ENCODE data around the gene RAP1A.

The RAP1A gene

GRCh38 chr1:111619635-111620440 is at the start of gene RAP1A:
Gene RAP1A (plus strand): TSS chr1:111619789. CDS start chr1:111691361, 71,572 bp downstream.
- peak; percentile 91 for ATAC-seq
- peaks cover 36% of the 10 kb centered on the region for H3K36me3 Mint-ChIP-seq
- peaks cover 72% of the 10 kb centered on the region for H3K4me1 Mint-ChIP-seq
- H3K9me3 Mint-ChIP-seq = no peaks in the 10 kb centered on the region
- H3K4me3 Mint-ChIP-seq = peak within 1 kb of the TSS; percentile 98
- H3K27ac Mint-ChIP-seq = peak within 1 kb of the TSS; percentile 79
- H3K27me3 Mint-ChIP-seq = no peaks in the 10 kb centered on the region

DNA sequence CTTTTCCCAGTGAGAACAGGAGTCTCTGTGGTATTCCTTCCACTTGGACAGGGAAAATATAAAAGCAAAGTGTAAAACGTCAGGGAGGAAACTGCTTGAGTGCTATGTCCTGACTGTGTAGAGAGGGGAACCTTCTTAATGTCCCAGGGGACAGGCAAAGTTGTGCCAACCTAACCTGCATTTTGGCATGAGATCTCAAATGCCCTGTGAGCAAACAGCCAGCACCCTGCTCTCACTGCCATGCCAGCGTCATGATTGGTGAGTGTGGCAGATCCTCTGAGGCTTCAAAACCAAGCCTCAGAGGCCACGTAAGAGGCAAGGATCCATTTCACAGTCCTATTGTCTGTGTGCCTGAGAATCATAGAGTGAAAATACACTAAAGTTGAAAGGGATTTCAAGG is 49.7 kb upstream of the RAP1A start:
- no peak overlapping the region for H3K4me3 Mint-ChIP-seq
- no peaks in the 10 kb centered on the region for H3K36me3 Mint-ChIP-seq
- no peaks in the 10 kb centered on the region for H3K27me3 Mint-ChIP-seq
- H3K27ac Mint-ChIP-seq = peak overlapping the region; percentile 75
- ATAC-seq = peak; percentile 64
- no peaks in the 10 kb centered on the region for H3K9me3 Mint-ChIP-seq
- H3K4me1 Mint-ChIP-seq = peaks cover 28% of the 10 kb centered on the region

GRCh38 chr1:111570781-111571181 is 48.8 kb upstream of the RAP1A start:
- no peaks in the 10 kb centered on the region for H3K27me3 Mint-ChIP-seq
- no peaks in the 10 kb centered on the region for H3K9me3 Mint-ChIP-seq
- H3K4me1 Mint-ChIP-seq = peaks cover 28% of the 10 kb centered on the region
- H3K36me3 Mint-ChIP-seq = no peaks in the 10 kb centered on the region
- peak overlapping the region; percentile 75 for H3K27ac Mint-ChIP-seq
- no peak overlapping the region for H3K4me3 Mint-ChIP-seq
- peak; percentile 66 for ATAC-seq

GRCh38 chr1:111571239-111571638 is 48.4 kb upstream of the RAP1A start:
- Mint-ChIP-seq H3K4me3 (no peak overlapping the region), H3K27ac (peak overlapping the region; percentile 75), H3K27me3 (no peaks in the 10 kb centered on the region), H3K9me3 (no peaks in the 10 kb centered on the region), H3K36me3 (no peaks in the 10 kb centered on the region), H3K4me1 (peaks cover 28% of the 10 kb centered on the region)
- no peak for ATAC-seq

DNA sequence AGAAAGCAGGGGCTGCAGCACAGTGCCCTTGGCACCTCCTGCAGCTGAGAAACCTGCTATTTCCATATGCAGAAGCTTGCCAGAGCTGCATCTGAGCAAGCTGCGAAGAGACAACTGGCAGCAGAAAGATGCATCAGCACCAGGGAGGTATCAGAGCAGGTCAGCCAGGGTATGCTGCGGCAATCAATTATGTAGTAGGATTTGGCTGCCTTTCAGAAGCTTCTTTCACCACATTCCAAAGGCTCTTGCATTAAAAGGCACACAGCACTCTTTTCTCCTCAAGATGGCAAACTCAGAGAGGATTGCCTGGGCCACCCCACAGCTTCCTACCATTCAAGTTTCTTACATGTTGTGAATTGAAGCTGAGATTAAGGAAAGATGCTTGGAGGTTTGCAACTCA is 47.6 kb upstream of the RAP1A start:
- no peak for ATAC-seq
- H3K27me3 Mint-ChIP-seq = no peaks in the 10 kb centered on the region
- peaks cover 28% of the 10 kb centered on the region for H3K4me1 Mint-ChIP-seq
- no peak overlapping the region for H3K4me3 Mint-ChIP-seq
- H3K9me3 Mint-ChIP-seq = no peaks in the 10 kb centered on the region
- H3K36me3 Mint-ChIP-seq = no peaks in the 10 kb centered on the region
- no peak overlapping the region for H3K27ac Mint-ChIP-seq

DNA sequence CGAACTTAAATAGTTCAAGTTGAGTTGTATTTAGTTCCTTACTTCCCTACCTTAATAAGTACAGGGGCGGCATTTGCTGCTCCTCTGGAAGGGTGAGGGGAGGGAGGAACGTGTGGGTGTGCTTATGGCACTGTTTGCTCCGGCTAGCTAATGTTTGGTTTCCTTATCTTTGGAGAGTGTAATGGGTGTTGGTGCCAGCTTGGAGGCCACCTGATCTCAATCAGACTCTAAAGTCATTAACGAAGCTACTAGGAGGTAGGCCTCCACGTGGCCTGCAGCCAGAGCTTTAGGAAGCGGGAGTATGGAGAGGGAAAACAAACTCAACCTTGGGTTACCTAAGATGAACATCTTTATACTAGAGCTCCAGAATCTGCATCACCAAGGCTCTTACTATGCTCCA is 43.0 kb upstream of the RAP1A start:
- H3K9me3 Mint-ChIP-seq = no peaks in the 10 kb centered on the region
- no peak overlapping the region for H3K4me3 Mint-ChIP-seq
- H3K27ac Mint-ChIP-seq = no peak overlapping the region
- peaks cover 8% of the 10 kb centered on the region for H3K4me1 Mint-ChIP-seq
- ATAC-seq = no peak
- no peaks in the 10 kb centered on the region for H3K36me3 Mint-ChIP-seq
- no peaks in the 10 kb centered on the region for H3K27me3 Mint-ChIP-seq

DNA sequence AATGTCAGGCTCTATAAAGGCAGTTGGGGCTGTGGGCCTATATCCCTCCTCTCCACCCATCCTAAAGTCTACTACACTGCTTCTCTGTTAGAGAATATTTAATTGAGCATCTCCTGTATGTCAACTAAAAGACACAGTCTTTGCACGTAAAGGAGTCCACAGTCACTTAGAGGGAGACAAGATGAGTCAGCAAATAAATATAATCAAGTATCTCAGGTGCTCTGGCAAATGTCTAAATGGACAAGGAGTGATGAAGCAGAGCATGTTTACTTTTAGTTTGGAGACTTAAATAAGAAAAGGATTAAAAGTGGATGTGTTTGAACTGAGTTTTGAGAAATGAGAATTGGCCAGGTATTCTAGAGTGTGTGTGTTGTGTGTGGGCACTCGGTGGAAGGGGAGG is 41.8 kb upstream of the RAP1A start:
- H3K27ac Mint-ChIP-seq = peak overlapping the region; percentile 3
- peaks cover 8% of the 10 kb centered on the region for H3K4me1 Mint-ChIP-seq
- no peaks in the 10 kb centered on the region for H3K36me3 Mint-ChIP-seq
- no peak overlapping the region for H3K4me3 Mint-ChIP-seq
- no peak for ATAC-seq
- no peaks in the 10 kb centered on the region for H3K27me3 Mint-ChIP-seq
- no peaks in the 10 kb centered on the region for H3K9me3 Mint-ChIP-seq

- Mint-ChIP-seq H3K27me3 (no peaks in the 10 kb centered on the region), H3K9me3 (no peaks in the 10 kb centered on the region), H3K4me3 (no peak overlapping the region), H3K36me3 (no peaks in the 10 kb centered on the region), H3K27ac (no peak overlapping the region), H3K4me1 (no peaks in the 10 kb centered on the region)
- no peak for ATAC-seq
Observed at GRCh38 chr1:111581166-111581565, 38.4 kb upstream of the RAP1A start.

- H3K9me3 Mint-ChIP-seq = no peaks in the 10 kb centered on the region
- no peak overlapping the region for H3K4me3 Mint-ChIP-seq
- H3K4me1 Mint-ChIP-seq = no peaks in the 10 kb centered on the region
- no peaks in the 10 kb centered on the region for H3K36me3 Mint-ChIP-seq
- ATAC-seq = no peak
- peak overlapping the region; percentile 40 for H3K27ac Mint-ChIP-seq
- no peaks in the 10 kb centered on the region for H3K27me3 Mint-ChIP-seq
Observed at GRCh38 chr1:111582016-111582415, 37.6 kb upstream of the RAP1A start.

- Mint-ChIP-seq H3K4me1 (no peaks in the 10 kb centered on the region), H3K9me3 (no peaks in the 10 kb centered on the region), H3K27me3 (no peaks in the 10 kb centered on the region), H3K27ac (peak overlapping the region; percentile 40), H3K36me3 (no peaks in the 10 kb centered on the region), H3K4me3 (no peak overlapping the region)
- ATAC-seq = no peak
Observed at GRCh38 chr1:111582644-111583618, 36.7 kb upstream of the RAP1A start.

GRCh38 chr1:111585447-111586086 is 34.0 kb upstream of the RAP1A start:
- ATAC-seq = no peak
- H3K27ac Mint-ChIP-seq = no peak overlapping the region
- no peaks in the 10 kb centered on the region for H3K4me1 Mint-ChIP-seq
- no peaks in the 10 kb centered on the region for H3K9me3 Mint-ChIP-seq
- no peaks in the 10 kb centered on the region for H3K27me3 Mint-ChIP-seq
- no peaks in the 10 kb centered on the region for H3K36me3 Mint-ChIP-seq
- H3K4me3 Mint-ChIP-seq = no peak overlapping the region

DNA sequence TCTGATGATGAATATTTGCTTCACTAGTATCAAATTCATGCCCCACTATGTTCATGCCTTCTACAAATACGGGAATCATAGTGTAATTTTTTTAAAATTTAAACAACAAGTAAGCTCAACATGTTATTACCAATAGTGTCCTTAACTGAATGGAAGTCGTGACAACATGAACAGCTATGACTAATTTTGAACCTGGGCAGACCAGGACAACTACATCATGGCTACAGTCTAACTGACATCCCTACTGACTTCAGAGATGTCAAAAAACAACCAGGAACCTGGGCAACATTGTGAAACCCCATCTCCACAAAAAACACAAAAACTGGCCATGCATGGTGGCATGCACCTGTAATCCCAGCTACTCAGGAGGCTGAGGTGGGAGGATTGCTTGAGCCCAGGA is 33.5 kb upstream of the RAP1A start:
- no peaks in the 10 kb centered on the region for H3K27me3 Mint-ChIP-seq
- no peaks in the 10 kb centered on the region for H3K36me3 Mint-ChIP-seq
- H3K27ac Mint-ChIP-seq = no peak overlapping the region
- no peak overlapping the region for H3K4me3 Mint-ChIP-seq
- ATAC-seq = no peak
- H3K4me1 Mint-ChIP-seq = peaks cover 3% of the 10 kb centered on the region
- H3K9me3 Mint-ChIP-seq = no peaks in the 10 kb centered on the region

DNA sequence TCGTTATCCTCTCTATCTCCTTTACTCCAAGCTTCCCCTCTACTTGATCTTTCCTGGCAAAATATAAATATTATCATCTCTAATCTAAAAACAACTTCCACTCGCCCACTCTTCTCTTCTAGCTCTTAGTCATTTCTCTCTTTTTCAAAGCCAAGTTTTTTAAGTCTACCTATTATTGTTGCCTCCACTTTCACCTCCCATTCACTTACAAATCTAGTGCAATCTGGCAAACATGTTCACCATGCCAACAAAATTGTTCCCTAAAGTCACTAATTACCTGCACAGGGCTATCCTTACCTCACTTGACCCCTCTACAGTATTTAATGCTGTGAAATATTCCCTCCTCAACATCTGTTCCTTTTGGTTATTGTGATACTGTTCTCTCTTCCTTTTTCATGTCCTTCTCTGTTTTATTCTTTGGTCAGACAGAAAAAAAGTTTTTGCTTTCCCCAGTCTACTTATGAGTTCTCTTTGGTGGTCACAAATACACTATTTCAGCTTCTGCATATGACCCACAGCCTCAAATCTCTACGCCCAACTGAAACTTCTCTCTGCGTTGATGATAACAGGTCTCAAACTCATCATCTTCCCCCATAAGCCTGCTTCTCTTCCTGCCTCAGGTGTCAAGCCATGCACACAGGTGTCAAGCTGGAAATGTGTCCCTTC is 31.9 kb upstream of the RAP1A start:
- H3K27me3 Mint-ChIP-seq = no peaks in the 10 kb centered on the region
- H3K36me3 Mint-ChIP-seq = no peaks in the 10 kb centered on the region
- H3K27ac Mint-ChIP-seq = no peak overlapping the region
- H3K4me1 Mint-ChIP-seq = peaks cover 17% of the 10 kb centered on the region
- no peaks in the 10 kb centered on the region for H3K9me3 Mint-ChIP-seq
- H3K4me3 Mint-ChIP-seq = no peak overlapping the region
- ATAC-seq = peak; percentile 37

- peak overlapping the region; percentile 95 for H3K27ac Mint-ChIP-seq
- H3K36me3 Mint-ChIP-seq = peaks cover 6% of the 10 kb centered on the region
- H3K4me3 Mint-ChIP-seq = no peak overlapping the region
- peaks cover 51% of the 10 kb centered on the region for H3K4me1 Mint-ChIP-seq
- no peaks in the 10 kb centered on the region for H3K27me3 Mint-ChIP-seq
- peaks cover 3% of the 10 kb centered on the region for H3K9me3 Mint-ChIP-seq
- ATAC-seq = no peak
Observed at GRCh38 chr1:111591937-111592336, 27.7 kb upstream of the RAP1A start.
